HepG2 (cell line): ENCODE measurements around the gene AKNA. TPM values are rescaled to one million over a fixed set of nuclear protein-coding genes. Genes with fewer than 3 reads are reported as not detected.
A peak's percentile ranks its signal among the peaks of the same experiment; 100 is the strongest.

Source experiments
- CBX5 ChIP-seq: sonication (generic); formaldehyde crosslinking; IDR thresholded peaks from 2 replicates; pipeline ENCODE4 v1.4.0; 2020; ENCODE audit warnings: missing genetic modification reagents, borderline replicate concordance
- CEBPG ChIP-seq: IDR thresholded peaks from 2 replicates; pipeline ENCODE4 v1.6.1; 2016
- CREM ChIP-seq, 2 experiments: sonication (generic) in 1 of 2; formaldehyde crosslinking in 1 of 2; IDR thresholded peaks; 2 replicates each; pipeline versions ENCODE4 v1.4.0 to v1.6.1; 2016 to 2020; ENCODE audit warnings: antibody characterized with exemption in 1 of 2, mild to moderate bottlenecking in 1 of 2, missing genetic modification reagents in 1 of 2
- MAFK ChIP-seq, 2 experiments: IDR thresholded peaks in 1 of 2; conservative IDR thresholded peaks in 1 of 2; 2 replicates each; pipeline ENCODE4 v1.6.1; 2011; ENCODE audit warnings: improper control_type of control experiment in 2 of 2, low read length in 2 of 2
- MAZ ChIP-seq, 2 experiments: sonication (generic) in 1 of 2; formaldehyde crosslinking in 1 of 2; IDR thresholded peaks; 2 replicates each; pipeline versions ENCODE4 v1.5.0 to v1.6.1; 2012 to 2020; ENCODE audit warnings: low read depth in 2 of 2, mild to moderate bottlenecking in 2 of 2, borderline replicate concordance in 1 of 2, improper control_type of control experiment in 1 of 2, low read length in 1 of 2, missing genetic modification reagents in 1 of 2, moderate library complexity in 1 of 2
- NFATC3 ChIP-seq: sonication (generic); formaldehyde crosslinking; IDR thresholded peaks from 2 replicates; pipeline ENCODE4 v1.5.1; 2020; ENCODE audit warnings: mild to moderate bottlenecking, missing genetic modification reagents
- RORA ChIP-seq: sonication (generic); formaldehyde crosslinking; IDR thresholded peaks from 2 replicates; pipeline ENCODE4 v1.5.0; 2020; ENCODE audit warnings: mild to moderate bottlenecking, missing genetic modification reagents, moderate library complexity
- THYN1 ChIP-seq: sonication (generic); formaldehyde crosslinking; IDR thresholded peaks from 2 replicates; pipeline ENCODE4 v1.8.1; 2023; ENCODE audit warnings: low read depth, mild to moderate bottlenecking, moderate library complexity, missing genetic modification reagents, borderline replicate concordance
- ZBTB43 ChIP-seq: sonication (generic); formaldehyde crosslinking; conservative IDR thresholded peaks from 2 replicates; pipeline ENCODE4 v1.4.0; 2020; ENCODE audit warnings: missing genetic modification reagents
- ZNF142 ChIP-seq: sonication (generic); formaldehyde crosslinking; IDR thresholded peaks from 2 replicates; pipeline ENCODE4 v1.4.0; 2020; ENCODE audit warnings: missing genetic modification reagents
- ZNF274 ChIP-seq: sonication (generic); formaldehyde crosslinking; IDR thresholded peaks from 2 replicates; pipeline ENCODE4 v1.5.1; 2020; ENCODE audit warnings: mild to moderate bottlenecking, missing genetic modification reagents
- ZNF337 ChIP-seq: sonication (generic); formaldehyde crosslinking; IDR thresholded peaks from 2 replicates; pipeline ENCODE4 v1.5.1; 2020; ENCODE audit warnings: missing genetic modification reagents, low read depth, mild to moderate bottlenecking, borderline replicate concordance
- polyA plus RNA-seq, 8 experiments: library from polyadenylated mRNA; depleted of rRNA in 3 of 8; stranded (reverse) in 7 of 8; unstranded in 1 of 8; fragments of >200 nt; fragmentation: Illumina TruSeq in 4 of 8; extraction: Trizol in 4 of 8; gene quantifications; 2 replicates each; pipeline versions ENCODE4 v1.2.1 to v1.2.3, GENCODE V29; 2011 to 2016; ENCODE audit warnings: low read depth in 4 of 8, missing spikeins in 1 of 8, mixed read lengths in 1 of 8; ENCODE audit not compliant: insufficient read depth in 1 of 8
- total RNA-seq, 5 experiments: library from RNA; depleted of rRNA; stranded (reverse); fragments of >200 nt; fragmentation: Illumina TruSeq; extraction: Trizol; gene quantifications; 2 replicates each; pipeline ENCODE4 v1.2.3, GENCODE V29; 2016; ENCODE audit warnings: low read depth in 1 of 5
- TF ChIP-seq, protein P1 (sequence below): sonication (generic); formaldehyde crosslinking; IDR thresholded peaks from 2 replicates; pipeline ENCODE4 v1.4.0; 2020; ENCODE audit warnings: missing genetic modification reagents
- TF ChIP-seq, protein P2 (sequence below): sonication (generic); formaldehyde crosslinking; IDR thresholded peaks from 2 replicates; pipeline ENCODE4 v1.4.0; 2020; ENCODE audit warnings: low read depth, mild to moderate bottlenecking, missing genetic modification reagents

AKNA gene
- total and polyA plus RNA-seq, 2 of the 13 experiments (the other 11 are each of a cell fraction or from before 2014, with no cell fraction given): 3.0 to 3.1 TPM

DNA sequence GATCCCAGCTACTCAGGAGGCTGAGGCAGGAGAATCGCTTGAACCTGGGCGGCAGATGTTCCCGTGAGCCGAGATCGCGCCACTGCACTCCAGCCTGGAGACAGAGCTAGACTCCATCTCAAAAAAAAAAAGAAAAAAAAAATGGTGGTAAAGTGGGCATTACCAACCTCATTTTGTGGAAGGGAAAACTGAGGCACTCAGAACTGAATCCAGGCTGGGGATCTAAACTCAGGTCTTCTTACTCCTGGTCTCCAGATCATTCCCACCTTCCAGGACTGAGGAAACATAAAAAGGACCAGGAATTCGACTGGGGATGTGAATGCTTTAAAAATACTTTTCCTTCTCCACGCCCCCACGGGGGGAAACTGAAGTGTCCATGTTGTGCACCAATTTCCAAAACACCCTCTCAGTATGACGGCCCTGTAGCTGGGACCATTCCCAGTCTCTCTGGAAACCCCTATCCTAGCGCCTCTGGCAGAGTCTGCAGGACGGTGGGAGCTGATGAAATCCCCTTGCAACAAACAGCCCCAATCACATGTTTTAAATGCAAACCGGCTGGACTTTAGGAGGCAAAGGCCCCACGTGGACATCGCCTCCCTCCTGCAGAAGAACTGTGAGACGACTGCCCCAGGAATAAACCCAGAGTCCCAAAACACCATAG is 8.9 kb upstream of the AKNA start (continued):
- no peak for TF ChIP-seq ZNF142 (CRISPR knock-in tag)
- no peak for TF ChIP-seq CREM (IDR thresholded peaks at IDR 0.05)
- no peak for TF ChIP-seq CREM (CRISPR knock-in tag; IDR thresholded peaks at IDR 0.05)
- TF ChIP-seq NFATC3: no peak
- peak; percentile 69; the same call in 1 of the 2 replicates for TF ChIP-seq CBX5 (CRISPR knock-in tag)
- TF ChIP-seq, protein P1, sequence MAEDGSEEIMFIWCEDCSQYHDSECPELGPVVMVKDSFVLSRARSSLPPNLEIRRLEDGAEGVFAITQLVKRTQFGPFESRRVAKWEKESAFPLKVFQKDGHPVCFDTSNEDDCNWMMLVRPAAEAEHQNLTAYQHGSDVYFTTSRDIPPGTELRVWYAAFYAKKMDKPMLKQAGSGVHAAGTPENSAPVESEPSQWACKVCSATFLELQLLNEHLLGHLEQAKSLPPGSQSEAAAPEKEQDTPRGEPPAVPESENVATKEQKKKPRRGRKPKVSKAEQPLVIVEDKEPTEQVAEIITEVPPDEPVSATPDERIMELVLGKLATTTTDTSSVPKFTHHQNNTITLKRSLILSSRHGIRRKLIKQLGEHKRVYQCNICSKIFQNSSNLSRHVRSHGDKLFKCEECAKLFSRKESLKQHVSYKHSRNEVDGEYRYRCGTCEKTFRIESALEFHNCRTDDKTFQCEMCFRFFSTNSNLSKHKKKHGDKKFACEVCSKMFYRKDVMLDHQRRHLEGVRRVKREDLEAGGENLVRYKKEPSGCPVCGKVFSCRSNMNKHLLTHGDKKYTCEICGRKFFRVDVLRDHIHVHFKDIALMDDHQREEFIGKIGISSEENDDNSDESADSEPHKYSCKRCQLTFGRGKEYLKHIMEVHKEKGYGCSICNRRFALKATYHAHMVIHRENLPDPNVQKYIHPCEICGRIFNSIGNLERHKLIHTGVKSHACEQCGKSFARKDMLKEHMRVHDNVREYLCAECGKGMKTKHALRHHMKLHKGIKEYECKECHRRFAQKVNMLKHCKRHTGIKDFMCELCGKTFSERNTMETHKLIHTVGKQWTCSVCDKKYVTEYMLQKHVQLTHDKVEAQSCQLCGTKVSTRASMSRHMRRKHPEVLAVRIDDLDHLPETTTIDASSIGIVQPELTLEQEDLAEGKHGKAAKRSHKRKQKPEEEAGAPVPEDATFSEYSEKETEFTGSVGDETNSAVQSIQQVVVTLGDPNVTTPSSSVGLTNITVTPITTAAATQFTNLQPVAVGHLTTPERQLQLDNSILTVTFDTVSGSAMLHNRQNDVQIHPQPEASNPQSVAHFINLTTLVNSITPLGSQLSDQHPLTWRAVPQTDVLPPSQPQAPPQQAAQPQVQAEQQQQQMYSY (CRISPR knock-in tag): no peak
- no peak for TF ChIP-seq ZNF274
- TF ChIP-seq THYN1 (CRISPR knock-in tag): no peak
- peak; percentile 74 for TF ChIP-seq CEBPG (CRISPR knock-in tag)
- no peak for TF ChIP-seq RORA (CRISPR knock-in tag)
- no peak for TF ChIP-seq ZNF337
- TF ChIP-seq MAFK (conservative IDR thresholded peaks at IDR 0.05 in 1 of 2, IDR thresholded peaks at IDR 0.05 in 1 of 2; ENCODE audit: low read length in 2 of 2): no peak
- no peak for TF ChIP-seq MAZ (IDR thresholded peaks at IDR 0.05; ENCODE audit: borderline replicate concordance, low read depth, low read length)
- no peak for TF ChIP-seq MAZ (CRISPR knock-in tag; IDR thresholded peaks at IDR 0.05; ENCODE audit: low read depth)
- TF ChIP-seq, protein P2, sequence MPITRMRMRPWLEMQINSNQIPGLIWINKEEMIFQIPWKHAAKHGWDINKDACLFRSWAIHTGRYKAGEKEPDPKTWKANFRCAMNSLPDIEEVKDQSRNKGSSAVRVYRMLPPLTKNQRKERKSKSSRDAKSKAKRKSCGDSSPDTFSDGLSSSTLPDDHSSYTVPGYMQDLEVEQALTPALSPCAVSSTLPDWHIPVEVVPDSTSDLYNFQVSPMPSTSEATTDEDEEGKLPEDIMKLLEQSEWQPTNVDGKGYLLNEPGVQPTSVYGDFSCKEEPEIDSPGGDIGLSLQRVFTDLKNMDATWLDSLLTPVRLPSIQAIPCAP: no peak
- TF ChIP-seq ZBTB43 (CRISPR knock-in tag): no peak
